CD14-positive monocyte (primary cell): ENCODE results near the gene SUN3. TPM values are rescaled to one million over a fixed set of nuclear protein-coding genes. Genes with fewer than 3 reads are reported as not detected.

Experiments
- DNase-seq, 3 donors: peaks; one replicate each; pipeline ENCODE4 v3.0.0-alpha.2; 2011 to 2022
- H2AFZ ChIP-seq: 2 replicates; pipeline ENCODE4 v1.6.0; 2012; ENCODE audit warnings: mild to moderate bottlenecking, low read depth, low read length, inconsistent platforms; ENCODE audit not compliant: insufficient read depth, poor library complexity, severe bottlenecking
- H3K27ac ChIP-seq, 2 donors: 1 replicate in 1 of 2; 2 replicates in 1 of 2; pipeline ENCODE4 v1.5.1; 2012 to 2013; ENCODE audit warnings: low read length in 2 of 2, control low read depth in 1 of 2, inconsistent platforms in 1 of 2, low read depth in 1 of 2, mild to moderate bottlenecking in 1 of 2
- H3K27me3 ChIP-seq, 2 donors: one replicate each; pipeline versions ENCODE4 v1.6.0 to v1.6.1; 2011 to 2013; ENCODE audit warnings: low read length in 2 of 2; ENCODE audit not compliant: control insufficient read depth in 2 of 2, insufficient read depth in 2 of 2
- H3K36me3 ChIP-seq, 2 donors: replicated peaks in 1 of 2; 1 replicate in 1 of 2; 2 replicates in 1 of 2; pipeline versions ENCODE4 v1.5.1 to v1.6.1; 2012 to 2013; ENCODE audit warnings: low read length in 2 of 2, control low read depth in 1 of 2, inconsistent platforms in 1 of 2, mild to moderate bottlenecking in 1 of 2; ENCODE audit not compliant: insufficient read depth in 2 of 2, control insufficient read depth in 1 of 2
- H3K4me1 ChIP-seq, 2 donors: 1 replicate in 1 of 2; 2 replicates in 1 of 2; pipeline versions ENCODE4 v1.5.1 to v1.6.1; 2012 to 2013; ENCODE audit warnings: low read length in 2 of 2, control low read depth in 1 of 2, inconsistent platforms in 1 of 2, mild to moderate bottlenecking in 1 of 2, moderate library complexity in 1 of 2; ENCODE audit not compliant: insufficient read depth in 2 of 2, control insufficient read depth in 1 of 2
- H3K4me2 ChIP-seq: replicated peaks from 2 replicates; pipeline ENCODE3; 2012; ENCODE audit warnings: low read length, moderate library complexity, mild to moderate bottlenecking; ENCODE audit not compliant: poor library complexity, severe bottlenecking; ENCODE audit errors: extremely low read depth
- H3K4me3 ChIP-seq, 3 experiments: fragments of 200-600 bp in 1 of 3; sonication (generic) in 1 of 3; replicated peaks in 1 of 3; 1 replicate in 2 of 3; 2 replicates in 1 of 3; pipeline ENCODE4 v1.5.1; 2011 to 2013; ENCODE audit warnings: low read length in 3 of 3, mild to moderate bottlenecking in 3 of 3, control low read depth in 2 of 3, low read depth in 2 of 3, inconsistent platforms in 1 of 3, moderate library complexity in 1 of 3
- H3K79me2 ChIP-seq: 2 replicates; pipeline ENCODE4 v1.6.0; 2012; ENCODE audit warnings: mild to moderate bottlenecking, control low read depth, inconsistent platforms, low read length, moderate library complexity; ENCODE audit not compliant: insufficient read depth
- H3K9ac ChIP-seq: 2 replicates; pipeline ENCODE4 v1.6.0; 2017; ENCODE audit warnings: low read length, mild to moderate bottlenecking; ENCODE audit not compliant: insufficient read depth, poor library complexity, severe bottlenecking
- H3K9me3 ChIP-seq, 2 donors: replicated peaks in 1 of 2; 1 replicate in 1 of 2; 2 replicates in 1 of 2; pipeline versions ENCODE4 v1.5.1 to v1.6.1; 2012 to 2013; ENCODE audit warnings: low read length in 2 of 2, control low read depth in 1 of 2; ENCODE audit not compliant: control insufficient read depth in 1 of 2, insufficient read depth in 1 of 2
- H4K20me1 ChIP-seq: 2 replicates; pipeline ENCODE4 v1.6.0; 2012; ENCODE audit warnings: mild to moderate bottlenecking, low read length, control low read depth, moderate library complexity; ENCODE audit not compliant: insufficient read depth
- H3K27ac Mint-ChIP-seq, 7 donors: one replicate each; pipeline ENCODE4 v1.8.0; 2020; ENCODE audit warnings: mild to moderate bottlenecking in 7 of 7, mixed read lengths in 7 of 7, moderate library complexity in 6 of 7, inconsistent platforms in 2 of 7
- H3K27me3 Mint-ChIP-seq, 3 donors: one replicate each; pipeline ENCODE4 v1.8.0; 2021 to 2022; ENCODE audit warnings: low read depth in 3 of 3, mild to moderate bottlenecking in 3 of 3, mixed read lengths in 3 of 3, moderate library complexity in 3 of 3, inconsistent platforms in 1 of 3
- H3K36me3 Mint-ChIP-seq, 2 donors: one replicate each; pipeline ENCODE4 v1.8.0; 2020; ENCODE audit warnings: mixed read lengths in 2 of 2, inconsistent platforms in 1 of 2, mild to moderate bottlenecking in 1 of 2
- H3K4me1 Mint-ChIP-seq: one replicate; pipeline ENCODE4 v1.8.0; 2020; ENCODE audit warnings: mild to moderate bottlenecking, mixed read lengths
- H3K4me3 Mint-ChIP-seq, 2 donors: one replicate each; pipeline ENCODE4 v1.8.0; 2020; ENCODE audit warnings: mild to moderate bottlenecking in 2 of 2, mixed read lengths in 2 of 2, moderate library complexity in 1 of 2
- H3K9me3 Mint-ChIP-seq, 7 donors: one replicate each; pipeline ENCODE4 v1.8.0; 2020 to 2022; ENCODE audit warnings: mixed read lengths in 7 of 7, mild to moderate bottlenecking in 6 of 7, moderate library complexity in 6 of 7, inconsistent platforms in 2 of 7
- CTCF ChIP-seq: fragments of 200-600 bp; IDR thresholded peaks from one replicate; pipeline ENCODE4 v1.8.0; 2022; ENCODE audit warnings: antibody characterized with exemption, mild to moderate bottlenecking
- WGBS: methylation state at CpG from one replicate; pipeline ENCODE4 v1.1.5; 2013; ENCODE audit warnings: missing lambda C conversion rate; ENCODE audit not compliant: insufficient coverage; 5-methylcytosine and 5-hydroxymethylcytosine counted together
- intact Hi-C, 2 donors: fragments of 100-400 bp; cut with micrococcal nuclease; formaldehyde crosslinking; loops; one replicate each; pipeline versions ENCODE4 v1.15.0 to v1.15.1; 2023
- polyA plus RNA-seq, 3 donors: library from polyadenylated mRNA; depleted of rRNA in 1 of 3; unstranded in 2 of 3; stranded (reverse) in 1 of 3; fragments of 300-500 nt in 2 of 3; fragments of >200 nt in 1 of 3; fragmentation: Illumina TruSeq in 2 of 3; gene quantifications; 1 replicate in 2 of 3; 2 replicates in 1 of 3; pipeline ENCODE4 v1.2.3, GENCODE V29; 2012 to 2021

Gene SUN3
- polyA plus RNA-seq, 3 donors: not detected

- no peak for DNase-seq
- Histone ChIP-seq H3K4me1 (peaks cover 15 to 17% of the 10 kb centered on the region in 2 donors), H3K36me3 (peaks cover 31 to 36% of the 10 kb centered on the region in 2 donors), H2AFZ (peak overlapping the region; percentile 65), H3K27me3 (no peaks in the 10 kb centered on the region), H3K4me3 (peak overlapping the region; percentile 73 to 99 (median 80)), H3K4me2 (peak overlapping the region; percentile 89), H4K20me1 (no peaks in the 10 kb centered on the region), H3K27ac (peak overlapping the region; percentile 87 to 95), H3K9ac (peak overlapping the region; percentile 78), H3K9me3 (no peaks in the 10 kb centered on the region), H3K79me2 (peaks cover 23% of the 10 kb centered on the region)
- no CpG with 5 or more reads among the region's 7 CpGs for WGBS
- H3K4me1 Mint-ChIP-seq: peaks cover 9% of the 10 kb centered on the region
- peak overlapping the region; percentile 97 to 99 for H3K4me3 Mint-ChIP-seq
- TF ChIP-seq CTCF: no peak
- no peaks in the 10 kb centered on the region for H3K27me3 Mint-ChIP-seq
- intact Hi-C loops: loop anchor here (5.0 kb wide), 2 partner anchors 57 to 107 kb away; partner anchors contain the start of genes C7orf57 (in 1 of the 2) and UPP1 (in 1 of the 2)
- H3K9me3 Mint-ChIP-seq: peaks cover 0 to 3% (median 0%) of the 10 kb centered on the region in 7 donors
- H3K27ac Mint-ChIP-seq: peak overlapping the region; percentile 94 to 100 (median 99)
- peaks cover 32 to 38% of the 10 kb centered on the region in 2 donors for H3K36me3 Mint-ChIP-seq
Observed at GRCh38 chr7:47979832-47980181, 49.1 kb downstream of the SUN3 start.

- peak; percentile 88 to 96 (median 92) for DNase-seq
- Mint-ChIP-seq H3K36me3 (peaks cover 37 to 43% of the 10 kb centered on the region in 2 donors), H3K27me3 (no peaks in the 10 kb centered on the region), H3K27ac (peak within 1 kb of the TSS; percentile 94 to 100 (median 99)), H3K4me3 (peak within 1 kb of the TSS; percentile 97 to 99), H3K4me1 (peaks cover 9% of the 10 kb centered on the region), H3K9me3 (peaks cover 0 to 3% (median 0%) of the 10 kb centered on the region in 7 donors)
- no peak for TF ChIP-seq CTCF
- Histone ChIP-seq H4K20me1 (no peaks in the 10 kb centered on the region), H3K27me3 (no peaks in the 10 kb centered on the region), H3K9me3 (no peaks in the 10 kb centered on the region), H3K36me3 (peaks cover 36 to 41% of the 10 kb centered on the region in 2 donors), H3K27ac (peak within 1 kb of the TSS; percentile 87 to 95), H3K79me2 (peaks cover 23% of the 10 kb centered on the region), H2AFZ (peak within 1 kb of the TSS; percentile 65), H3K4me2 (peak within 1 kb of the TSS; percentile 89), H3K9ac (peak within 1 kb of the TSS; percentile 78), H3K4me3 (peak within 1 kb of the TSS; percentile 73 to 99 (median 80)), H3K4me1 (peaks cover 15 to 17% of the 10 kb centered on the region in 2 donors)
- intact Hi-C loops: loop anchor here in 1 of 2 donors (5.0 kb wide), 1 partner anchor 108 kb away; the partner anchor contains the start of gene UPP1
- WGBS: under 1% methylated on average over 49 of the region's 62 CpGs
Observed at GRCh38 chr7:47979145-47979831, 49.6 kb downstream of the SUN3 start, which contains the start of gene HUS1. Gene HUS1, minus strand, starts transcription at chr7:47979615. Its CDS starts 96 bp downstream, at chr7:47979519.
